Choroid plexus epithelial cell (primary cell): ENCODE results near the gene AKAP7.

ENCODE experiments used
- DNase-seq: peaks from one replicate; pipeline ENCODE4 v3.0.0-alpha.2; 2010; ENCODE audit warnings: low read depth
- H3K4me3 ChIP-seq: 2 replicates; pipeline ENCODE4 v1.5.1; 2011; ENCODE audit warnings: low read depth, mild to moderate bottlenecking, control low read depth, low read length, moderate library complexity
- TF ChIP-seq, protein P1 (sequence below): conservative IDR thresholded peaks from 2 replicates; pipeline ENCODE4 v1.5.1; 2011; ENCODE audit warnings: low read depth, mild to moderate bottlenecking, control low read depth, inconsistent platforms, low read length, moderate library complexity

Gene AKAP7

DNA sequence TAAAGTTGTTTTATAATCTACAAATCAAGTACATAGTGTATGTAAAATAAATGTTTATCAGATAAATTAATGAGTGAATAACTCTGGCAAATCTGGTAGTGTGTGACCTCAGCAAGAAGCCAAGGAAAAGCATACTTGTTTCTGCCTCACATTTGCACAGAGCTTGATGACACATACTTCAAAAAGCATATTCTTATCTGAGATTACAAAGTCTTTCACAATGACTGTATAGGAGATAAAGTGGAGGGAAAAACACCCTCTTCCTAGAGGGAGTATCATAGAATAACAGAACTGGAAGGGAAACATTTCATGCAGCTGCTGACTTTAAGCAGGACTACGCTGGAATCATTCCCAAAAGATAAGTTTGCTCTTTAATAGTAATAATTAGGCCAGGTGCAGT lies 28.1 kb upstream of the AKAP7 start:
- peak; percentile 73 for DNase-seq
- TF ChIP-seq, protein P1, sequence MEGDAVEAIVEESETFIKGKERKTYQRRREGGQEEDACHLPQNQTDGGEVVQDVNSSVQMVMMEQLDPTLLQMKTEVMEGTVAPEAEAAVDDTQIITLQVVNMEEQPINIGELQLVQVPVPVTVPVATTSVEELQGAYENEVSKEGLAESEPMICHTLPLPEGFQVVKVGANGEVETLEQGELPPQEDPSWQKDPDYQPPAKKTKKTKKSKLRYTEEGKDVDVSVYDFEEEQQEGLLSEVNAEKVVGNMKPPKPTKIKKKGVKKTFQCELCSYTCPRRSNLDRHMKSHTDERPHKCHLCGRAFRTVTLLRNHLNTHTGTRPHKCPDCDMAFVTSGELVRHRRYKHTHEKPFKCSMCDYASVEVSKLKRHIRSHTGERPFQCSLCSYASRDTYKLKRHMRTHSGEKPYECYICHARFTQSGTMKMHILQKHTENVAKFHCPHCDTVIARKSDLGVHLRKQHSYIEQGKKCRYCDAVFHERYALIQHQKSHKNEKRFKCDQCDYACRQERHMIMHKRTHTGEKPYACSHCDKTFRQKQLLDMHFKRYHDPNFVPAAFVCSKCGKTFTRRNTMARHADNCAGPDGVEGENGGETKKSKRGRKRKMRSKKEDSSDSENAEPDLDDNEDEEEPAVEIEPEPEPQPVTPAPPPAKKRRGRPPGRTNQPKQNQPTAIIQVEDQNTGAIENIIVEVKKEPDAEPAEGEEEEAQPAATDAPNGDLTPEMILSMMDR, result no peak

DNA sequence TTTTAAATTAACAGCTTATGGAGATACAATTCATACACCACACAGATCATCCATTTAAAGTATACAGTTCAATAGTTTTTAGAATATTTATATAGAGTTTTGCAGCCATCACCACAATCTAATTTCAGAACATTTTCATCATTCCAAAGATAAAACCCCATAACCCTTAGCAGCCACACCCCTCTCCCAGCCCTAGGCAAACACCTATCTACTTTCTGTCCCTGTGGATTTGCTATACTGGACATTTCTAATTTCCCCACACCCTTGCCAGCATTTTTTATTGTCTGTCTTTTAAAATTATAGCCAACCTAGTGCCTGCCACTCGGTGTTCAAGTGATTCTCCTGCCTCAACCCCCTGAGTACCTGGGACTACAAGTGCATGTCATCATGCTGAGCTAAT lies 23.0 kb upstream of the AKAP7 start:
- no peak overlapping the region for H3K4me3 ChIP-seq
- DNase-seq, result no peak
- TF ChIP-seq, protein P1, result no peak

More for the DNA sequence above, 28.1 kb upstream of the AKAP7 start:
- no peak overlapping the region for H3K4me3 ChIP-seq

- no peak overlapping the region for H3K4me3 ChIP-seq
- TF ChIP-seq, protein P1, result no peak
- DNase-seq, result no peak
These were observed 19.6 kb upstream of the AKAP7 start for GRCh38 chr6:131115651-131116050.

DNA sequence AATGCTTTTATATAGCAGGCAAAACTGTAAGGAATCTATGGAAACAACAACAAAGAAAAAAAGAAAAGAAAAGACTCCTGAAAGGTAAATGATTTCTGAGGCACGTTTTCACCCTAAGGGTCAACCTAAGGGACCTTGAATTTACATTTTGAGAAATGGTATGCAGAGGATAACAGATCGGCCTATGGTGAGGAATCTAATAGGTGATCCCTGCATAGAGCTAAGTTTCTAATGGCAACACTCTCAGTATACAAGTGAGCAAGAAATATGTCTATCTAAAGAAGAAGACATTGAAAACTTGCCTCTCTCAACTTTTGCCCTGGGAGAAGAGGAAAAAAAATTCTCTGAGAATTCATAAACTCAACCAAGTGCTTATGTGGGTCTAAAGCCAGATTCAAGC lies 18.9 kb upstream of the AKAP7 start:
- DNase-seq, result no peak
- TF ChIP-seq, protein P1, result no peak
- no peak overlapping the region for H3K4me3 ChIP-seq

DNA sequence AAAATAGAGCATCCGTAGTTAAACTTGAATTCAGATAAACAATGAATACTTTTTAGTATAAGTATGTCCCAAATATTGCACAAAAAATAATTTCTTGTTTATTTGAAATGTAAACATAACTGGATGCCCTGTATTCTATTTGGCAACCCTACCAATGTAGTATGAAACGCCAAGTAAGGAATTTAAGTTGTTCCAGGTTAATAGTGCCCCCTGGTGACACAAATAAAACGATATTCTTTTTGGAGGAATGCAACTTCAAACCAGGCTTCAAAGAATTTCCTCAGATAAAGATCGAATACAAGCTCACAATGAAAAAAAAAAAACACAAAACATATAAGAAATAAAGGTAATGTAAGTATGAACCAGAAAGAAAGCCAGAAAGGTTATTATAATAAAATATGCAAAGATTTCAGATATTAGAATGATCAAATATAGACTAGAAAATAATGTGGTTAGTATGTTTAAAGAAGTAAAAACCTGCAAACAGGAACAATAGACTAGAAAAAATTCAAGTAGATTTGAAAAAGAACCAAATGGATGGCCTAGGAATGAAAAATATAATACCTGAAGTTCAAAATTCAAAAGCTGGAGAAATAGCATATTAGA lies 18.4 kb upstream of the AKAP7 start:
- TF ChIP-seq, protein P1, result peak; percentile 47
- no peak overlapping the region for H3K4me3 ChIP-seq
- peak; percentile 78 for DNase-seq

DNA sequence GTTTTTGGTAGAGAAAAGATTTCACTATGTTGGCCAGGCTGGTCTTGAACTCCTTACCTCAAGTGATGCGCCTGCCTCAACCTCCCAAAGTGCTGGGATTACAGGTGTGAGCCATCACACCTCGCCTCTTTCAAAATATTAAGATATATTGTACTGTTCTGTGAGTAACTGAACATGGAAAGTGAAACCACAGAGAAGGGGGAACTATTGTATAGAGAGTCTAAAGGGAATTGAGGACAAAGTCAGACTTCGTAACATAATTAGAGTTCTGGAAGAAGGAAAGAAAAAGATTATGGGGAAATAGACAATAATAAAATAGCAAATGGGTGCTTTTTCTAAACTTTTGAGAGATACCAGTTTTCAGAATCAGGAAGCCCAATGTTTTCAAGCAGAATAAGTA lies 17.4 kb upstream of the AKAP7 start:
- TF ChIP-seq, protein P1, result no peak
- no peak for DNase-seq
- H3K4me3 ChIP-seq, result no peak overlapping the region

DNA sequence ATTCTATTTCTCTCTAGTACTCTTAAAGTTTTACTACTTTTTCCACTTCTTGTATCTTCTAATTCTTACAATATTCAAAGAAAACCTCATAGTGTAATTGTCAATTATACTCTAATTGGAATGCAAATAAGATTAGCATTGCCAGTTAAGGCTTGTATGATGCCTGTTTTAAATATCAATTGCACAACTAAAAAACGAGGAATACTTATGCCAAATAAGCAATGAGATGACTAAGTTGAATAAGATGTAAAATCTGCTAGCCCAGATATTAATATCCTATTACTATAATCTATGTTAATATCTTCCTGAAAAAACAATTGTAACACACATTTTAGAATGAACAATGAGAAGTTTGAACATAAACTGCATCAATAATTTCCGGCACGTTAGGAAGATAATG lies 13.3 kb upstream of the AKAP7 start:
- H3K4me3 ChIP-seq, result no peak overlapping the region
- DNase-seq, result no peak
- TF ChIP-seq, protein P1, result no peak
